Neural cell (in vitro differentiated cells): Measurements from ENCODE around the gene PRR15L.

Experiments used
- EP300 ChIP-seq: fragments of 450-650 bp; conservative IDR thresholded peaks from 2 replicates; pipeline ENCODE4 v1.6.1; 2014; ENCODE audit warnings: antibody characterized with exemption, mild to moderate bottlenecking, moderate library complexity; ENCODE audit not compliant: poor library complexity, severe bottlenecking
- EZH2 ChIP-seq: fragments of 200-600, 300-800 bp; shearing (Covaris generic), sonication (generic); IDR thresholded peaks from 2 replicates; pipeline ENCODE4 v1.6.1; 2014; ENCODE audit warnings: antibody characterized with exemption, low read length, borderline replicate concordance, mild to moderate bottlenecking; ENCODE audit not compliant: insufficient read depth, poor library complexity, severe bottlenecking
- MXI1 ChIP-seq: fragments of 450-650 bp; conservative IDR thresholded peaks from 2 replicates; pipeline ENCODE4 v1.6.1; 2014; ENCODE audit warnings: antibody characterized with exemption, mild to moderate bottlenecking; ENCODE audit not compliant: poor library complexity, severe bottlenecking
- POLR2AphosphoS5 ChIP-seq: IDR thresholded peaks from 2 replicates; pipeline ENCODE4 v1.6.1; 2012
- REST ChIP-seq: IDR thresholded peaks from 2 replicates; pipeline ENCODE4 v1.6.1; 2012; ENCODE audit warnings: borderline replicate concordance
- TAF1 ChIP-seq: IDR thresholded peaks from 2 replicates; pipeline ENCODE4 v1.6.1; 2012; ENCODE audit warnings: low read depth
- TF ChIP-seq, protein P1 (sequence below): fragments of 450-650 bp; IDR thresholded peaks from 2 replicates; pipeline ENCODE4 v1.5.1; 2014; ENCODE audit warnings: antibody characterized with exemption, mild to moderate bottlenecking, moderate library complexity; ENCODE audit not compliant: poor library complexity, severe bottlenecking

DNA sequence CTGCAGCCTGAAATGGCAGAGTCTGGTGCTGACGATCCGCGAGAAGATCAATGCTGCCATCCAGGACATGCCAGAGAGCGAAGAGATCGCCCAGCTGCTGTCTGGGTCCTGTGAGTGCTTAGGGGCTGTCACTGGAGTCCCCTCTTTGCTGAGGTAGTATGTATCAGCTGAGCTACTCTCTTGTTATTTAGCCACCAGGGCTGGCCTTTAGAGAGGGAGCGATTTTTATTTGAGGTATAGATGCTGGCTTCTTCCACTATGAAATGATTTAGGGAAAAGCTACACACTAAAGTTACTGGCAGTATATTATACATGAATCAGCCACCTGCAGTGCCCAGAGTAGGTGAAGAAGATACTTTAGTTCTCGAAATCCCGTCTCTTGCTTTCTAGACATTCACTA is 15.9 kb upstream of the PRR15L start:
- TF ChIP-seq, protein P1, sequence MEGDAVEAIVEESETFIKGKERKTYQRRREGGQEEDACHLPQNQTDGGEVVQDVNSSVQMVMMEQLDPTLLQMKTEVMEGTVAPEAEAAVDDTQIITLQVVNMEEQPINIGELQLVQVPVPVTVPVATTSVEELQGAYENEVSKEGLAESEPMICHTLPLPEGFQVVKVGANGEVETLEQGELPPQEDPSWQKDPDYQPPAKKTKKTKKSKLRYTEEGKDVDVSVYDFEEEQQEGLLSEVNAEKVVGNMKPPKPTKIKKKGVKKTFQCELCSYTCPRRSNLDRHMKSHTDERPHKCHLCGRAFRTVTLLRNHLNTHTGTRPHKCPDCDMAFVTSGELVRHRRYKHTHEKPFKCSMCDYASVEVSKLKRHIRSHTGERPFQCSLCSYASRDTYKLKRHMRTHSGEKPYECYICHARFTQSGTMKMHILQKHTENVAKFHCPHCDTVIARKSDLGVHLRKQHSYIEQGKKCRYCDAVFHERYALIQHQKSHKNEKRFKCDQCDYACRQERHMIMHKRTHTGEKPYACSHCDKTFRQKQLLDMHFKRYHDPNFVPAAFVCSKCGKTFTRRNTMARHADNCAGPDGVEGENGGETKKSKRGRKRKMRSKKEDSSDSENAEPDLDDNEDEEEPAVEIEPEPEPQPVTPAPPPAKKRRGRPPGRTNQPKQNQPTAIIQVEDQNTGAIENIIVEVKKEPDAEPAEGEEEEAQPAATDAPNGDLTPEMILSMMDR, result no peak
- TF ChIP-seq TAF1, result no peak
- no peak for TF ChIP-seq REST
- no peak for TF ChIP-seq MXI1
- no peak for TF ChIP-seq POLR2AphosphoS5
- TF ChIP-seq EZH2, result no peak
- TF ChIP-seq EP300, result no peak
